Upper lobe of left lung (tissue), 4 donors: ENCODE measurements around the gene APOBEC3C.

Experiments
- POLR2A ChIP-seq, 4 donors: fragments of 450-650 bp; IDR thresholded peaks; one replicate each; pipeline ENCODE4 v1.5.1; 2016 to 2017; ENCODE audit warnings: antibody characterized with exemption in 4 of 4, mild to moderate bottlenecking in 2 of 4
- POLR2AphosphoS5 ChIP-seq, 2 donors: sonication (generic); formaldehyde crosslinking; IDR thresholded peaks; one replicate each; pipeline ENCODE4 v1.5.1; 2017; ENCODE audit warnings: antibody characterized with exemption in 2 of 2
- TF ChIP-seq, protein P1 (sequence below), 6 experiments: fragments of 450-650 bp in 4 of 6; fragments of 200-600 bp in 2 of 6; sonication (generic) in 2 of 6; IDR thresholded peaks; one replicate each; pipeline ENCODE4 v1.5.1; 2016 to 2019; ENCODE audit warnings: antibody characterized with exemption in 6 of 6

DNA sequence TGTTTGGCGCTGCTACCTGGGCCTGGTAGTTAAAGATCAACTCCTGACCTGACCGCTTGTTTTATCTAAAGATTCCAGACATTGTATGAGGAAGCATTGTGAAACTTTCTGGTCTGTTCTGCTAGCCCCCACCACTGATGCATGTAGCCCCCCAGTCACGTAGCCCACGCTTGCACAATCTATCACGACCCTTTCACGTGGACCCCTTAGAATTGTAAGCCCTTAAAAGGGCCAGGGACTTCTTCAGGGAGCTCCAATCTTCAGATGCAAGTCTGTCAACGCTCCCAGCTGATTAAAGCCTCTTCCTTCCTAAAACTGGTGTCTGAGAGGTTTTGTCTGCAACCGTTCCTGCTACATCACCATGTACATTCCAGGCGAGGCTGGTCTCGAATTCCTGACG, 41.6 kb downstream of the APOBEC3C start:
- TF ChIP-seq, protein P1, sequence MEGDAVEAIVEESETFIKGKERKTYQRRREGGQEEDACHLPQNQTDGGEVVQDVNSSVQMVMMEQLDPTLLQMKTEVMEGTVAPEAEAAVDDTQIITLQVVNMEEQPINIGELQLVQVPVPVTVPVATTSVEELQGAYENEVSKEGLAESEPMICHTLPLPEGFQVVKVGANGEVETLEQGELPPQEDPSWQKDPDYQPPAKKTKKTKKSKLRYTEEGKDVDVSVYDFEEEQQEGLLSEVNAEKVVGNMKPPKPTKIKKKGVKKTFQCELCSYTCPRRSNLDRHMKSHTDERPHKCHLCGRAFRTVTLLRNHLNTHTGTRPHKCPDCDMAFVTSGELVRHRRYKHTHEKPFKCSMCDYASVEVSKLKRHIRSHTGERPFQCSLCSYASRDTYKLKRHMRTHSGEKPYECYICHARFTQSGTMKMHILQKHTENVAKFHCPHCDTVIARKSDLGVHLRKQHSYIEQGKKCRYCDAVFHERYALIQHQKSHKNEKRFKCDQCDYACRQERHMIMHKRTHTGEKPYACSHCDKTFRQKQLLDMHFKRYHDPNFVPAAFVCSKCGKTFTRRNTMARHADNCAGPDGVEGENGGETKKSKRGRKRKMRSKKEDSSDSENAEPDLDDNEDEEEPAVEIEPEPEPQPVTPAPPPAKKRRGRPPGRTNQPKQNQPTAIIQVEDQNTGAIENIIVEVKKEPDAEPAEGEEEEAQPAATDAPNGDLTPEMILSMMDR (IDR thresholded peaks at IDR 0.05), result no peak
- TF ChIP-seq POLR2AphosphoS5 (IDR thresholded peaks at IDR 0.05), result no peak
- no peak for TF ChIP-seq POLR2A (IDR thresholded peaks at IDR 0.05)
